Lung (tissue), 12 donors: ENCODE results near the gene MMP17. TPM values are rescaled to one million over a fixed set of nuclear protein-coding genes. Genes with fewer than 3 reads are reported as not detected.

Experiments
- ATAC-seq: fragments of 200-7000 bp; cut with Tn5 transposase; one replicate; pipeline ENCODE4 v1.9.1; 2020; ENCODE audit warnings: moderate number of reproducible peaks; ENCODE audit not compliant: insufficient read depth, low FRiP score
- DNase-seq, 3 donors: peaks; one replicate each; pipeline ENCODE4 v3.0.0-alpha.2; 2013 to 2017
- H3K27ac ChIP-seq, 2 donors: one replicate each; pipeline ENCODE4 v1.5.1; 2013; ENCODE audit warnings: mild to moderate bottlenecking in 2 of 2, moderate library complexity in 2 of 2, control low read depth in 1 of 2, inconsistent platforms in 1 of 2, low read depth in 1 of 2, low read length in 1 of 2
- H3K27me3 ChIP-seq, 3 donors: one replicate each; pipeline ENCODE4 v1.5.1; 2013; ENCODE audit warnings: low read length in 2 of 3; ENCODE audit not compliant: control insufficient read depth in 3 of 3, insufficient read depth in 3 of 3
- H3K36me3 ChIP-seq, 4 donors: one replicate each; pipeline ENCODE4 v1.5.1; 2013; ENCODE audit warnings: low read length in 4 of 4, mild to moderate bottlenecking in 1 of 4, moderate library complexity in 1 of 4; ENCODE audit not compliant: control insufficient read depth in 4 of 4, insufficient read depth in 4 of 4
- H3K4me1 ChIP-seq, 5 donors: one replicate each; pipeline ENCODE4 v1.5.1; 2013; ENCODE audit warnings: low read length in 5 of 5, mild to moderate bottlenecking in 2 of 5, moderate library complexity in 1 of 5; ENCODE audit not compliant: control insufficient read depth in 5 of 5, insufficient read depth in 5 of 5
- H3K4me3 ChIP-seq: one replicate; pipeline ENCODE4 v1.5.1; 2013; ENCODE audit warnings: mild to moderate bottlenecking, control low read depth, moderate library complexity
- H3K9ac ChIP-seq, 2 donors: one replicate each; pipeline ENCODE4 v1.5.1; 2013; ENCODE audit warnings: low read length in 2 of 2, control low read depth in 1 of 2; ENCODE audit not compliant: insufficient read depth in 1 of 2
- H3K9me3 ChIP-seq, 4 donors: one replicate each; pipeline ENCODE4 v1.5.1; 2013; ENCODE audit warnings: low read length in 3 of 4, mild to moderate bottlenecking in 1 of 4, moderate library complexity in 1 of 4; ENCODE audit not compliant: control insufficient read depth in 4 of 4, insufficient read depth in 3 of 4
- CTCF ChIP-seq: IDR thresholded peaks from 2 replicates; pipeline ENCODE4 v1.5.1; 2012; ENCODE audit warnings: mild to moderate bottlenecking; ENCODE audit errors: control extremely low read depth, extremely low read depth
- WGBS, 2 donors: extraction: QIAGEN DNeasy Blood & Tissue Kit; methylation state at CpG; one replicate each; pipeline ENCODE4 v1.1.7; 2013; 5-methylcytosine and 5-hydroxymethylcytosine counted together
- polyA plus RNA-seq, 2 donors: library from polyadenylated mRNA; stranded (reverse); fragments of 200-250 nt; gene quantifications; one replicate each; pipeline ENCODE4 v1.2.1, GENCODE V29; 2013
- total RNA-seq, 2 donors: library from RNA; depleted of rRNA in 1 of 2; stranded (reverse); fragments of >200 nt in 1 of 2; gene quantifications; one replicate each; pipeline ENCODE4 v1.2.1, GENCODE V29; 2014 to 2021
- donor health status: control.
- donor health status: control.
- donor health status: Bipolar disorder and iron deficiency.
- donor health status: healthy.
- donor health status: DM: yes; HTN: yes; CAD: no.

MMP17 gene
- total and polyA plus RNA-seq, 4 donors: 1.7 to 5.6 (median 3.9) TPM

- DNase-seq: peak in 1 of 3 donors; percentile 27
- peak overlapping the region; percentile 19 for H3K4me3 ChIP-seq
- no peaks in the 10 kb centered on the region for H3K36me3 ChIP-seq
- H3K9ac ChIP-seq: peak overlapping the region in 1 of 2 donors; percentile 42
- WGBS, 2 donors: 3 to 6% methylated on average over 33 of the region's 33 CpGs
- peaks cover 0 to 37% (median 16%) of the 10 kb centered on the region in 3 donors for H3K27me3 ChIP-seq
- ATAC-seq: no peak
- H3K4me1 ChIP-seq: peaks cover 0 to 22% (median 2%) of the 10 kb centered on the region in 5 donors
- peaks cover 0 to 2% (median 0%) of the 10 kb centered on the region in 4 donors for H3K9me3 ChIP-seq
- peak overlapping the region in 1 of 2 donors; percentile 49 for H3K27ac ChIP-seq
- no peak for TF ChIP-seq CTCF
These were observed 2.9 kb downstream of the MMP17 start for GRCh38 chr12:131830914-131831571.

- Histone ChIP-seq H3K27me3 (peaks cover 0 to 37% (median 16%) of the 10 kb centered on the region in 3 donors), H3K4me1 (peaks cover 0 to 22% (median 2%) of the 10 kb centered on the region in 5 donors), H3K36me3 (no peaks in the 10 kb centered on the region), H3K9ac (peak overlapping the region in 1 of 2 donors; percentile 42), H3K27ac (peak overlapping the region in 1 of 2 donors; percentile 49), H3K9me3 (peaks cover 0 to 2% (median 0%) of the 10 kb centered on the region in 4 donors), H3K4me3 (no peak overlapping the region)
- WGBS, 2 donors: 18 to 23% methylated on average over 16 of the region's 16 CpGs
- DNase-seq (peak in 1 of 3 donors; percentile 87), ATAC-seq (no peak)
- TF ChIP-seq CTCF: no peak
These were observed 3.4 kb downstream of the MMP17 start for GRCh38 chr12:131831635-131832041.

- Histone ChIP-seq H3K27ac (no peak overlapping the region), H3K9ac (no peak overlapping the region), H3K4me3 (no peak overlapping the region), H3K36me3 (no peaks in the 10 kb centered on the region), H3K27me3 (peaks cover 0 to 33% (median 13%) of the 10 kb centered on the region in 3 donors), H3K4me1 (peaks cover 0 to 22% (median 2%) of the 10 kb centered on the region in 5 donors), H3K9me3 (peaks cover 0 to 2% (median 0%) of the 10 kb centered on the region in 4 donors)
- 45 to 54% methylated on average over 28 to 31 of the region's 31 CpGs for WGBS, 2 donors
- DNase-seq (peak in 2 of 3 donors; percentile 41 to 58), ATAC-seq (no peak)
- no peak for TF ChIP-seq CTCF
These were observed 4.4 kb downstream of the MMP17 start for GRCh38 chr12:131832321-131833231.
